Tibial nerve (tissue), 4 donors: ENCODE measurements around the gene TREX2. TPM values are rescaled to one million over a fixed set of nuclear protein-coding genes. Genes with fewer than 3 reads are reported as not detected.

Experiments used
- DNase-seq, 2 donors: peaks; one replicate each; pipeline ENCODE4 v3.0.0-alpha.2; 2019; ENCODE audit warnings: low spot score in 2 of 2
- H3K27ac ChIP-seq, 4 donors: fragments of 200-600 bp; sonication (generic) in 3 of 4; one replicate each; pipeline ENCODE4 v1.5.1; 2017 to 2019; ENCODE audit warnings: mild to moderate bottlenecking in 1 of 4
- H3K27me3 ChIP-seq, 2 donors: fragments of 200-600 bp; sonication (generic) in 1 of 2; one replicate each; pipeline versions ENCODE4 v1.5.1 to v1.6.0; 2017 to 2019
- H3K36me3 ChIP-seq, 3 donors: fragments of 200-600 bp; sonication (generic); one replicate each; pipeline ENCODE4 v1.5.1; 2018 to 2019
- H3K4me1 ChIP-seq, 4 donors: fragments of 200-600 bp; sonication (generic) in 3 of 4; one replicate each; pipeline ENCODE4 v1.5.1; 2017 to 2019
- H3K4me3 ChIP-seq, 4 donors: fragments of 200-600 bp; sonication (generic) in 3 of 4; one replicate each; pipeline ENCODE4 v1.5.1; 2017 to 2019; ENCODE audit warnings: mild to moderate bottlenecking in 1 of 4, moderate library complexity in 1 of 4
- H3K9me3 ChIP-seq, 4 donors: fragments of 200-600 bp; sonication (generic) in 3 of 4; one replicate each; pipeline ENCODE4 v1.5.1; 2017 to 2019
- CTCF ChIP-seq, 5 experiments: fragments of 200-600 bp in 3 of 5; fragments of 450-650 bp in 2 of 5; sonication (generic) in 3 of 5; IDR thresholded peaks; one replicate each; pipeline ENCODE4 v1.5.1; 2016 to 2019; ENCODE audit warnings: antibody characterized with exemption in 5 of 5, mild to moderate bottlenecking in 3 of 5, moderate library complexity in 2 of 5
- EP300 ChIP-seq, 2 donors: sonication (generic); formaldehyde crosslinking; IDR thresholded peaks; one replicate each; pipeline ENCODE4 v1.6.1; 2017; ENCODE audit warnings: antibody characterized with exemption in 2 of 2, mild to moderate bottlenecking in 1 of 2
- POLR2A ChIP-seq, 2 donors: fragments of 450-650 bp; IDR thresholded peaks; one replicate each; pipeline ENCODE4 v1.6.1; 2017; ENCODE audit warnings: antibody characterized with exemption in 2 of 2, mild to moderate bottlenecking in 2 of 2, moderate library complexity in 2 of 2
- WGBS, 2 donors: methylation state at CpG; one replicate each; pipeline ENCODE4 v1.1.5; 2018; 5-methylcytosine and 5-hydroxymethylcytosine counted together
- total RNA-seq, 4 donors: library from RNA; depleted of rRNA; stranded (reverse); fragments of >200 nt; gene quantifications; one replicate each; pipeline ENCODE4 v1.1.0, GENCODE V29; 2016

TREX2 gene
- total RNA-seq, 4 donors from 2014 or later, result 1.5 to 4.4 (median 3.3) TPM

DNA sequence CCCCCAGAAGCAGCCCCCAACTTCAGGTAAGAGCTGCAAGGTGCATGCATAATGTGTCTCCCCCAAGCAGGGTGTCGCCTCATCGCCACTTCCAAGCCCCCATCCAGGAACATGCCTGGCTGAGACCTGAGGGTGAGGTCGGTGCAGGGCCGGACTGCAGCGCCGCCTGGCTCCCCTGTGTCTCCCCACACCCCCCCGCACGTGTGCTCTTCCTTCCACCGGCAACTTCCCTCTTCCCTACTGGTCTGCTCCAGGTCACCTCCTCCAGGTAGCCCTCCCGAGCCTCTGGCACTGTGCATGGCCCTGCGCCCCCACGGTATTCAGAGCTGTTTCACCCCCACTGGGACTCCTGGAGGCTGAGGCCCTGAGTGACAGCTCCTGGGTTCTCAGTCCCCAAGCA lies 46.7 kb upstream of the TREX2 start:
- Histone ChIP-seq H3K9me3 (no peaks in the 10 kb centered on the region), H3K27me3 (no peaks in the 10 kb centered on the region), H3K4me1 (peaks cover 0 to 50% (median 6%) of the 10 kb centered on the region in 4 donors), H3K36me3 (no peaks in the 10 kb centered on the region), H3K4me3 (no peak overlapping the region), H3K27ac (peak overlapping the region in 1 of 4 donors; percentile 28)
- 86 to 88% methylated on average over 6 to 12 of the region's 12 CpGs for WGBS, 2 donors
- no peak for DNase-seq
- TF ChIP-seq EP300 (IDR thresholded peaks at IDR 0.05) (no peak), POLR2A (IDR thresholded peaks at IDR 0.05) (no peak), CTCF (IDR thresholded peaks at IDR 0.05) (no peak)

- DNase-seq, result no peak
- WGBS, 2 donors, result 68% methylated on average over 10 of the region's 11 CpGs; no CpG with 5 or more reads in 1 of the 2 donors
- Histone ChIP-seq H3K36me3 (no peaks in the 10 kb centered on the region), H3K4me3 (no peak overlapping the region), H3K27me3 (no peaks in the 10 kb centered on the region), H3K4me1 (peaks cover 0 to 55% (median 7%) of the 10 kb centered on the region in 4 donors), H3K9me3 (no peaks in the 10 kb centered on the region), H3K27ac (peak overlapping the region in 1 of 4 donors; percentile 28)
- TF ChIP-seq EP300 (IDR thresholded peaks at IDR 0.05) (no peak), POLR2A (IDR thresholded peaks at IDR 0.05) (no peak), CTCF (IDR thresholded peaks at IDR 0.05) (no peak)
Measured at GRCh38 chrX:153491918-153492317, 46.1 kb upstream of the TREX2 start.

DNA sequence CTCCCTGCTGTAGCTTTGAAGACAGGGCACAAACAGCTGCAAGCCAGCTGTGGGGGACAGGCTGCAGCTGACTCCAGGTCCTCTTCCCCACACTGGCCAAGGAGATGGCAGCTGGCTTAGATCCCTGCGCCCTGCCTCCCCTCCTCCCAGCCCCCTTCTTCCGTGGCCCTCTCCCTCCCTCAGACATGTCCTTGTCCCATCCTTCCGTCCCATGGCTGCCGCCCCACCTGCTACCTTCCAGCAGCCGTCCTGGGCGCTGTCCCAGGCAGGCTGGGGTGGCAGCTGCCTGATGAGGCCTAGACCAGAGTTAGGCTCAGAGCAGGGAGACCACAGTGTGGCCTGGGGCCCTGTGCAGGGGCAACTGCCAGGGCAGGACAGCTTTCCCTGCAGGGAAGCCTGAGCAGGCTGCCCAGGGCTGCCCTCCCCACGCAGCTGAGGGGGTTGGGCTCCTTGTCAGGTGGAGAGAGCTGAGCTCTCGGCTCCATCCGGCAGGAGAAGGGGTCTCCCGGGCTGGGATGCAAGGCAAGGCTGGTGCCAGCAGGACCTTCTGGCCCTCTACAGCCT lies 45.6 kb upstream of the TREX2 start:
- no peaks in the 10 kb centered on the region for H3K27me3 ChIP-seq
- H3K4me1 ChIP-seq, result peaks cover 0 to 52% (median 7%) of the 10 kb centered on the region in 4 donors

GRCh38 chrX:153490217-153490930 lies 44.5 kb upstream of the TREX2 start:
- Histone ChIP-seq H3K27ac (no peak overlapping the region), H3K4me1 (peaks cover 0 to 41% (median 7%) of the 10 kb centered on the region in 4 donors), H3K36me3 (no peaks in the 10 kb centered on the region), H3K4me3 (no peak overlapping the region), H3K9me3 (no peaks in the 10 kb centered on the region), H3K27me3 (no peaks in the 10 kb centered on the region)
- TF ChIP-seq POLR2A (IDR thresholded peaks at IDR 0.05) (no peak), EP300 (IDR thresholded peaks at IDR 0.05) (no peak), CTCF (IDR thresholded peaks at IDR 0.05) (no peak)
- WGBS, 2 donors, result 73 to 85% methylated on average over 5 to 19 of the region's 20 CpGs
- no peak for DNase-seq

More for the DNA sequence above, 45.6 kb upstream of the TREX2 start:
- Histone ChIP-seq H3K27ac (no peak overlapping the region), H3K9me3 (no peaks in the 10 kb centered on the region), H3K36me3 (no peaks in the 10 kb centered on the region), H3K4me3 (no peak overlapping the region)
- DNase-seq, result no peak
- TF ChIP-seq EP300 (IDR thresholded peaks at IDR 0.05) (no peak), CTCF (IDR thresholded peaks at IDR 0.05) (no peak), POLR2A (IDR thresholded peaks at IDR 0.05) (no peak)
- 71 to 86% methylated on average over 6 to 10 of the region's 10 CpGs for WGBS, 2 donors

GRCh38 chrX:153488231-153488914 lies 42.5 kb upstream of the TREX2 start:
- Histone ChIP-seq H3K4me3 (no peak overlapping the region), H3K27me3 (no peaks in the 10 kb centered on the region), H3K36me3 (no peaks in the 10 kb centered on the region), H3K9me3 (no peaks in the 10 kb centered on the region), H3K4me1 (peaks cover 0 to 22% (median 7%) of the 10 kb centered on the region in 4 donors), H3K27ac (peak overlapping the region in 2 of 4 donors; percentile 38 to 58)
- WGBS, 2 donors, result 50% methylated on average over 27 of the region's 27 CpGs; no CpG with 5 or more reads in 1 of the 2 donors
- DNase-seq, result no peak
- TF ChIP-seq EP300 (IDR thresholded peaks at IDR 0.05), result no peak
- no peak for TF ChIP-seq CTCF (IDR thresholded peaks at IDR 0.05)
- TF ChIP-seq POLR2A (IDR thresholded peaks at IDR 0.05), result no peak
